Astrocyte of the hippocampus (primary cell): ENCODE data around the gene DDX17.

Experiments
- DNase-seq: peaks from one replicate; pipeline ENCODE4 v3.0.0; 2011; ENCODE audit warnings: low read depth, low spot score

DDX17 gene

GRCh38 chr22:38506118-38506962 is at the start of gene DDX17:
Gene DDX17, minus strand, starts transcription at chr22:38506311.
- peak; percentile 97 for DNase-seq

- DNase-seq, result peak; percentile 39
These were observed 48.2 kb upstream of the DDX17 start for GRCh38 chr22:38554281-38554680.

- no peak for DNase-seq
These were observed 43.2 kb upstream of the DDX17 start for GRCh38 chr22:38549101-38549894.

- DNase-seq, result no peak
These were observed 34.6 kb upstream of the DDX17 start for GRCh38 chr22:38540701-38541100.

- DNase-seq, result no peak
These were observed 25.3 kb upstream of the DDX17 start for GRCh38 chr22:38531251-38531938.

GRCh38 chr22:38524429-38524828 is 18.3 kb upstream of the DDX17 start:
- DNase-seq, result no peak

GRCh38 chr22:38523479-38523878 is 17.4 kb upstream of the DDX17 start:
- DNase-seq, result no peak

- no peak for DNase-seq
These were observed 16.9 kb upstream of the DDX17 start for GRCh38 chr22:38523029-38523428.

GRCh38 chr22:38519453-38520250 is 13.5 kb upstream of the DDX17 start:
- DNase-seq, result no peak

- DNase-seq, result no peak
These were observed 12.5 kb upstream of the DDX17 start for GRCh38 chr22:38518620-38519019.

- DNase-seq, result no peak
These were observed 7.0 kb upstream of the DDX17 start for GRCh38 chr22:38513063-38513462.

- DNase-seq, result no peak
These were observed 4.4 kb upstream of the DDX17 start for GRCh38 chr22:38510416-38510970.

GRCh38 chr22:38505541-38506117 is 482 bp downstream of the DDX17 start:
- peak; percentile 88 for DNase-seq

- DNase-seq, result peak; percentile 65
These were observed 1.2 kb downstream of the DDX17 start for GRCh38 chr22:38504731-38505540.

GRCh38 chr22:38503021-38503420 is 3.1 kb downstream of the DDX17 start:
- no peak for DNase-seq

GRCh38 chr22:38501797-38502672 is 4.1 kb downstream of the DDX17 start:
- DNase-seq, result no peak

GRCh38 chr22:38497869-38498268 is 8.2 kb downstream of the DDX17 start:
- DNase-seq, result no peak

- no peak for DNase-seq
These were observed 11.2 kb downstream of the DDX17 start for GRCh38 chr22:38494939-38495338.

GRCh38 chr22:38494498-38494897 is 11.6 kb downstream of the DDX17 start:
- DNase-seq, result peak; percentile 59
